Activated naive CD8-positive, alpha-beta T cell treated with anti-CD3 and anti-CD28 coated beads, Interleukin-2, amount 50 U/mL, for 24 hours (primary cell): ENCODE results near the gene PPDPF.
A peak's percentile ranks its signal among the peaks of the same experiment; 100 is the strongest.
"Not testable (repeated sequence)": the region's sequence is repeated elsewhere in the genome, so short reads cannot be mapped to it uniquely, and the experiment has no call there.

Experiments
- ATAC-seq: fragments of 150-1000 bp; cut with Tn5 transposase; one replicate; pipeline ENCODE4 v1.10.0; 2021
- DNase-seq: peaks from one replicate; pipeline ENCODE4 v3.0.0; 2021
- H3K27ac Mint-ChIP-seq: one replicate; pipeline ENCODE4 v1.8.0; 2021; ENCODE audit warnings: mild to moderate bottlenecking, mixed read lengths
- H3K27me3 Mint-ChIP-seq: one replicate; pipeline ENCODE4 v1.8.0; 2021; ENCODE audit warnings: mixed read lengths
- H3K36me3 Mint-ChIP-seq: one replicate; pipeline ENCODE4 v1.8.0; 2021; ENCODE audit warnings: low read depth, mixed read lengths
- H3K4me1 Mint-ChIP-seq: one replicate; pipeline ENCODE4 v1.8.0; 2021; ENCODE audit warnings: mixed read lengths
- H3K4me3 Mint-ChIP-seq: one replicate; pipeline ENCODE4 v1.8.0; 2021; ENCODE audit warnings: mild to moderate bottlenecking, moderate library complexity, mixed read lengths
- H3K9me3 Mint-ChIP-seq: one replicate; pipeline ENCODE4 v1.8.0; 2021; ENCODE audit warnings: mixed read lengths

The PPDPF gene

GRCh38 chr20:63520504-63520933, at the start of gene PPDPF:
TSS of gene PPDPF (plus strand) at chr20:63520765. CDS start at chr20:63521309, 544 bp downstream.
- Mint-ChIP-seq H3K9me3 (no peaks in the 10 kb centered on the region), H3K36me3 (peaks cover 20% of the 10 kb centered on the region), H3K27me3 (peaks cover 3% of the 10 kb centered on the region), H3K4me3 (peak within 1 kb of the TSS; percentile 81), H3K4me1 (peaks cover 6% of the 10 kb centered on the region), H3K27ac (peak within 1 kb of the TSS; percentile 49)
- DNase-seq (peak; percentile 87), ATAC-seq (peak; percentile 79)

- H3K4me1 Mint-ChIP-seq, result peaks cover 3% of the 10 kb centered on the region
- no peaks in the 10 kb centered on the region for H3K36me3 Mint-ChIP-seq
- H3K4me3 Mint-ChIP-seq, result no peak overlapping the region
- peaks cover 37% of the 10 kb centered on the region for H3K27me3 Mint-ChIP-seq
- DNase-seq (no peak), ATAC-seq (no peak)
- no peaks in the 10 kb centered on the region for H3K9me3 Mint-ChIP-seq
- no peak overlapping the region for H3K27ac Mint-ChIP-seq
Observed at GRCh38 chr20:63471002-63471716, 49.4 kb upstream of the PPDPF start.

- ATAC-seq, result no peak
- Mint-ChIP-seq H3K27me3 (peaks cover 37% of the 10 kb centered on the region), H3K4me3 (no peak overlapping the region), H3K9me3 (no peaks in the 10 kb centered on the region), H3K36me3 (no peaks in the 10 kb centered on the region), H3K27ac (no peak overlapping the region), H3K4me1 (peaks cover 3% of the 10 kb centered on the region)
- DNase-seq, result no peak
Observed at GRCh38 chr20:63471717-63471980, 48.9 kb upstream of the PPDPF start.

- ATAC-seq (no peak), DNase-seq (no peak)
- no peak within 1 kb of the TSS for H3K27ac Mint-ChIP-seq
- no peak within 1 kb of the TSS for H3K4me3 Mint-ChIP-seq
- peaks cover 38% of the 10 kb centered on the region for H3K27me3 Mint-ChIP-seq
- no peaks in the 10 kb centered on the region for H3K36me3 Mint-ChIP-seq
- H3K9me3 Mint-ChIP-seq, result no peaks in the 10 kb centered on the region
- peaks cover 3% of the 10 kb centered on the region for H3K4me1 Mint-ChIP-seq
Observed at GRCh38 chr20:63471981-63472831, 48.4 kb upstream of the PPDPF start, which contains the start of gene KCNQ2. TSS of gene KCNQ2 (minus strand) at chr20:63472655. CDS start at chr20:63472463, 192 bp downstream.

GRCh38 chr20:63472862-63473390, 47.6 kb upstream of the PPDPF start:
- peaks cover 3% of the 10 kb centered on the region for H3K4me1 Mint-ChIP-seq

GRCh38 chr20:63473555-63474449, 46.8 kb upstream of the PPDPF start:
- H3K27me3 Mint-ChIP-seq, result peaks cover 45% of the 10 kb centered on the region
- H3K4me3 Mint-ChIP-seq, result no peak overlapping the region
- no peak overlapping the region for H3K27ac Mint-ChIP-seq
- H3K4me1 Mint-ChIP-seq, result peaks cover 3% of the 10 kb centered on the region
- H3K9me3 Mint-ChIP-seq, result no peaks in the 10 kb centered on the region
- ATAC-seq, result peak; percentile 45
- H3K36me3 Mint-ChIP-seq, result no peaks in the 10 kb centered on the region
- no peak for DNase-seq

More at GRCh38 chr20:63472862-63473390, 47.6 kb upstream of the PPDPF start:
- no peak for ATAC-seq
- Mint-ChIP-seq H3K36me3 (no peaks in the 10 kb centered on the region), H3K9me3 (no peaks in the 10 kb centered on the region), H3K4me3 (no peak overlapping the region), H3K27ac (no peak overlapping the region), H3K27me3 (peaks cover 43% of the 10 kb centered on the region)
- DNase-seq, result no peak

- ATAC-seq (no peak), DNase-seq (peak; percentile 14)
- Mint-ChIP-seq H3K4me3 (no peak overlapping the region), H3K27me3 (peaks cover 48% of the 10 kb centered on the region), H3K27ac (no peak overlapping the region), H3K9me3 (no peaks in the 10 kb centered on the region), H3K4me1 (peaks cover 3% of the 10 kb centered on the region), H3K36me3 (no peaks in the 10 kb centered on the region)
Observed at GRCh38 chr20:63475209-63475608, 45.4 kb upstream of the PPDPF start.

- no peak for DNase-seq
- H3K27ac Mint-ChIP-seq, result no peak overlapping the region
- no peaks in the 10 kb centered on the region for H3K9me3 Mint-ChIP-seq
- H3K36me3 Mint-ChIP-seq, result no peaks in the 10 kb centered on the region
- no peak overlapping the region for H3K4me3 Mint-ChIP-seq
- ATAC-seq, result no peak
- peaks cover 40% of the 10 kb centered on the region for H3K27me3 Mint-ChIP-seq
- H3K4me1 Mint-ChIP-seq, result peaks cover 3% of the 10 kb centered on the region
Observed at GRCh38 chr20:63477061-63477616, 43.4 kb upstream of the PPDPF start.

GRCh38 chr20:63477944-63478343, 42.6 kb upstream of the PPDPF start:
- H3K4me3 Mint-ChIP-seq, result no peak overlapping the region
- no peak for ATAC-seq
- peaks cover 6% of the 10 kb centered on the region for H3K4me1 Mint-ChIP-seq
- no peak overlapping the region for H3K27ac Mint-ChIP-seq
- H3K9me3 Mint-ChIP-seq, result no peaks in the 10 kb centered on the region
- no peaks in the 10 kb centered on the region for H3K36me3 Mint-ChIP-seq
- no peak for DNase-seq
- peaks cover 46% of the 10 kb centered on the region for H3K27me3 Mint-ChIP-seq

- ATAC-seq (no peak), DNase-seq (no peak)
- Mint-ChIP-seq H3K4me3 (no peak overlapping the region), H3K36me3 (no peaks in the 10 kb centered on the region), H3K9me3 (no peaks in the 10 kb centered on the region), H3K27ac (no peak overlapping the region), H3K27me3 (peaks cover 44% of the 10 kb centered on the region), H3K4me1 (peaks cover 6% of the 10 kb centered on the region)
Observed at GRCh38 chr20:63478346-63479302, 41.9 kb upstream of the PPDPF start.

- not testable (repeated sequence) for H3K4me3 Mint-ChIP-seq, H3K27ac Mint-ChIP-seq, DNase-seq, H3K36me3 Mint-ChIP-seq, H3K9me3 Mint-ChIP-seq, H3K4me1 Mint-ChIP-seq, ATAC-seq
- H3K27me3 Mint-ChIP-seq, result peaks cover 38% of the 10 kb centered on the region
Observed at GRCh38 chr20:63479695-63480419, 40.7 kb upstream of the PPDPF start.

GRCh38 chr20:63481503-63481902, 39.1 kb upstream of the PPDPF start:
- DNase-seq, result no peak
- H3K27ac Mint-ChIP-seq, result no peak overlapping the region
- H3K4me1 Mint-ChIP-seq, result peaks cover 3% of the 10 kb centered on the region
- no peak overlapping the region for H3K4me3 Mint-ChIP-seq
- no peak for ATAC-seq
- no peaks in the 10 kb centered on the region for H3K36me3 Mint-ChIP-seq
- no peaks in the 10 kb centered on the region for H3K9me3 Mint-ChIP-seq
- H3K27me3 Mint-ChIP-seq, result peaks cover 37% of the 10 kb centered on the region
